Right cardiac atrium (tissue), 5 donors: ENCODE data around the gene SRSF12. TPM values are rescaled to one million over a fixed set of nuclear protein-coding genes. Genes with fewer than 3 reads are reported as not detected.

Experiments used
- ATAC-seq, 2 donors: fragments of 200-7000 bp; cut with Tn5 transposase; one replicate each; pipeline versions ENCODE4 v1.8.0 to v1.9.1; 2020; ENCODE audit warnings: moderate library complexity in 2 of 2, mild to moderate bottlenecking in 1 of 2
- DNase-seq, 3 donors: peaks; one replicate each; pipeline ENCODE4 v3.0.0-alpha.2; 2020
- H3K27ac ChIP-seq: one replicate; pipeline ENCODE4 v1.5.1; 2013; ENCODE audit warnings: mild to moderate bottlenecking, low read length, control low read depth, moderate library complexity
- H3K27me3 ChIP-seq: one replicate; pipeline ENCODE4 v1.6.1; 2013; ENCODE audit not compliant: control insufficient read depth, insufficient read depth
- H3K4me1 ChIP-seq: one replicate; pipeline ENCODE4 v1.6.1; 2013; ENCODE audit warnings: low read length; ENCODE audit not compliant: control insufficient read depth, insufficient read depth
- H3K4me3 ChIP-seq: one replicate; pipeline ENCODE4 v1.5.1; 2013; ENCODE audit warnings: low read length, control low read depth
- H3K9me3 ChIP-seq: one replicate; pipeline ENCODE4 v1.6.1; 2013; ENCODE audit warnings: low read length; ENCODE audit not compliant: control insufficient read depth
- WGBS: extraction: QIAGEN DNeasy Blood & Tissue Kit; methylation state at CpG from one replicate; pipeline ENCODE4 v1.1.7; 2013; 5-methylcytosine and 5-hydroxymethylcytosine counted together
- intact Hi-C, 4 donors: fragments of 100-400 bp; cut with DNase I; formaldehyde crosslinking; loops; one replicate each; pipeline versions ENCODE4 v1.11.0 to v1.14.0; 2022 to 2023
- polyA plus RNA-seq: library from polyadenylated mRNA; stranded (reverse); fragments of 200-250 nt; gene quantifications from one replicate; pipeline ENCODE4 v1.2.3, GENCODE V29; 2013
- total RNA-seq, 4 donors: library from RNA; stranded (reverse); fragmentation: NEBNext Ultra II Directional; extraction: Animal tissue kit (Norgen Biotek cat#: 25700); gene quantifications; one replicate each; pipeline ENCODE4 v1.2.1, GENCODE V29; 2021
- donor health status: healthy with polysubstance abuse.
- donor health status: DM: no; HTN: yes; CAD: no.
- donor health status: DM: no; HTN: no; CAD: no.
- donor health status: DM: no; HTN: yes; CAD: no; lungs with severe emphysema.
- donor health status: DM: yes; HTN: yes; CAD: no.

Gene SRSF12
- total and polyA plus RNA-seq, 5 donors, result 0.14 to 0.75 (median 0.31) TPM; not detected in 1

DNA sequence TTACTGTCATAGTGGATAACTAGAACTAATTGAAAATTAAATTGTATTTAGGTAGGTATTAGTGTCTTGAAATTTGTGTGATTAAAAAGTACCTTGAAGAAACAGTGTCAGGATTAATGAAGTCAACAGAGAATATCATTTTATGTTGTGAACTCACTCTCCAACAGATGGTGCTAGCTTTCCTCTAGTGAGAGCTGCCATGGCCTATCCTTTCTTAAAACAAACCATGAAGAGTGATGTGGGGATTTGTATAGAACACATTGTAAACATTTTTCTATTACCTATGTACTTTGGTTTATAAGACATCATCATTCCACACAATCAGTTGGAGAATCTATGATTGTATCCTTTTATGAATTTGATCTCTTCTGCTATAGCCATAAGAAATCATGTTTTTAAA, 4.8 kb upstream of the SRSF12 start:
- no peaks in the 10 kb centered on the region for H3K9me3 ChIP-seq
- no peak for DNase-seq
- intact Hi-C loops, result loop anchor here in 2 of 4 donors (2.0 to 10.0 kb wide), 2 partner anchors 114 to 122 kb away; no protein-coding TSS in a partner anchor

GRCh38 chr6:89121934-89122333, 4.1 kb upstream of the SRSF12 start:
- H3K27me3 ChIP-seq, result no peaks in the 10 kb centered on the region
- H3K4me3 ChIP-seq, result no peak overlapping the region
- no peak for DNase-seq
- WGBS, result 85% methylated on average over 1 of the region's 1 CpG
- H3K9me3 ChIP-seq, result no peaks in the 10 kb centered on the region
- H3K4me1 ChIP-seq, result no peaks in the 10 kb centered on the region
- ATAC-seq, result no peak
- H3K27ac ChIP-seq, result no peak overlapping the region
- intact Hi-C loops, result loop anchor here in 2 of 4 donors (2.0 to 10.0 kb wide), 2 partner anchors 115 to 123 kb away; no protein-coding TSS in a partner anchor

More for the DNA sequence above, 4.8 kb upstream of the SRSF12 start:
- Histone ChIP-seq H3K4me1 (no peaks in the 10 kb centered on the region), H3K27me3 (no peaks in the 10 kb centered on the region), H3K27ac (no peak overlapping the region), H3K4me3 (no peak overlapping the region)
- peak; percentile 49 to 57 for ATAC-seq

DNA sequence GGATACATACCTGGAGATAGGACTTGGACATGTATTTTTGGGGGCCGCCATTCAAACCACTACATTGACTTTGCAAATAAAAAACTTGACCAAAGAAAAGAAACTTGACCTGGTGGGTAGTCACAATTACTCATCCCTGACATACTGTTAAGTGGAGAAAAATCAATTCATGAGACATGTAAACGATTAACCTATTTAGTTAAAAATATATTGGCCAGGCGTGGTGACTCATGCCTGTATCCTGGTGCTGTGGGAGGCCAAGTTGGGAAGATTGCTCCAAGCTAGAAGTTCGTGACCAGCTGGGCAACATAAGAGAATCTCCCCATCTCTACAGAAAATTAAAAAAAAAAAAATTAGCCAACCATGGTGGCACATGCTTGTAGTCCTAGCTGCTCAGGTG, 2.5 kb upstream of the SRSF12 start:
- no peak overlapping the region for H3K27ac ChIP-seq
- H3K27me3 ChIP-seq, result no peaks in the 10 kb centered on the region
- 93% methylated on average over 4 of the region's 4 CpGs for WGBS
- H3K9me3 ChIP-seq, result no peaks in the 10 kb centered on the region
- ATAC-seq (no peak), DNase-seq (no peak)
- intact Hi-C loops, result loop anchor here in 1 of 4 donors (10.0 kb wide), 1 partner anchor 124 kb away; no protein-coding TSS in a partner anchor
- no peaks in the 10 kb centered on the region for H3K4me1 ChIP-seq
- no peak overlapping the region for H3K4me3 ChIP-seq

- Histone ChIP-seq H3K4me1 (no peaks in the 10 kb centered on the region), H3K9me3 (no peaks in the 10 kb centered on the region), H3K27ac (no peak overlapping the region), H3K27me3 (no peaks in the 10 kb centered on the region), H3K4me3 (no peak overlapping the region)
- intact Hi-C loops, result loop anchor here in 2 of 4 donors (10.0 kb wide), 1 partner anchor 134 kb away; no protein-coding TSS in a partner anchor
- ATAC-seq (no peak), DNase-seq (peak in 1 of 3 donors; percentile 23)
- WGBS, result 77% methylated on average over 8 of the region's 8 CpGs
Observed at GRCh38 chr6:89118931-89119330, 1.1 kb upstream of the SRSF12 start.

DNA sequence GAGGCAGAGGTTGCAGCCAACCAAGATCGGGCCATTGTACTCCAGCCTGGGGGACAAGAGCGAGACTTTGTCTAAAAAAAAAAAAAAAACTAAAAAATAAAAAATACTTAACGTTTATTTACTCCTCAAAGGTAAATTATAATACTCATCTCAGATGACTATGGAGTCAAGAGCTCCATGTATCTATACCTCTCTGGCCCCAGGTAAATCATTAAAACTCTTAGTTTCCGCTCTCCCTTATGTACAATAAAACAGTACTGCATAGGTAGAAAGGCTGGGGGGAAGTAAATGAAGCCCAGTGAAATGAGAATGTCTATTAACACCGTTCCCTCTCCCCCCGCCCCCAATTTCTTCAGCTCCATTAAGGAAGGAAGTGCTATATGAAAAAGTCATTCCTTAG, 1.2 kb downstream of the SRSF12 start:
- Histone ChIP-seq H3K9me3 (no peaks in the 10 kb centered on the region), H3K4me1 (no peaks in the 10 kb centered on the region), H3K4me3 (peak overlapping the region; percentile 85), H3K27me3 (no peaks in the 10 kb centered on the region), H3K27ac (no peak overlapping the region)
- 72% methylated on average over 6 of the region's 6 CpGs for WGBS
- intact Hi-C loops, result loop anchor here in 2 of 4 donors (10.0 kb wide), 1 partner anchor 132 kb away; no protein-coding TSS in a partner anchor
- DNase-seq (no peak), ATAC-seq (no peak)

DNA sequence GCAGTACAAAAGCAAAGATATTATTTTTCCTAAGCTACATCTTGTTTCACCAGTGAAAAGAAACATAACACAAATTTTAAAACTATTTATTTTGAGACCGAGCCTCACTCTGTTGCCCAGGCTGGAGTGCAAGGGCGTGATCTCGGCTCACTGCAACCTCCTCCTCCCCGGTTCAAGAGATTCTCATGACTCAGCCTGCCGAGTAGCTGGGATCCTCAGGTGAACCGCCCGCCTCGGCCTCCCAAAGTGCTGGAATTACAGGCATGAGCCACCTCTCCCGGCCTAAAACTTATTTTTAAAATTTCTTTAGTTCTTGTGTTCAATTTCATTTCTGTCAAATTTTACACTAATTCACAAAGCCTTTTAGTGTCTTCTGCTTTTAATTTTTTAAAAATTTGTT, 5.9 kb downstream of the SRSF12 start:
- H3K4me1 ChIP-seq, result no peaks in the 10 kb centered on the region
- no peak overlapping the region for H3K4me3 ChIP-seq
- intact Hi-C loops, result loop anchor here in 2 of 4 donors (10.0 kb wide), 1 partner anchor 127 kb away; no protein-coding TSS in a partner anchor
- no peaks in the 10 kb centered on the region for H3K9me3 ChIP-seq
- H3K27ac ChIP-seq, result no peak overlapping the region
- DNase-seq, result no peak
- no peaks in the 10 kb centered on the region for H3K27me3 ChIP-seq
- 95% methylated on average over 9 of the region's 9 CpGs for WGBS
- no peak for ATAC-seq

DNA sequence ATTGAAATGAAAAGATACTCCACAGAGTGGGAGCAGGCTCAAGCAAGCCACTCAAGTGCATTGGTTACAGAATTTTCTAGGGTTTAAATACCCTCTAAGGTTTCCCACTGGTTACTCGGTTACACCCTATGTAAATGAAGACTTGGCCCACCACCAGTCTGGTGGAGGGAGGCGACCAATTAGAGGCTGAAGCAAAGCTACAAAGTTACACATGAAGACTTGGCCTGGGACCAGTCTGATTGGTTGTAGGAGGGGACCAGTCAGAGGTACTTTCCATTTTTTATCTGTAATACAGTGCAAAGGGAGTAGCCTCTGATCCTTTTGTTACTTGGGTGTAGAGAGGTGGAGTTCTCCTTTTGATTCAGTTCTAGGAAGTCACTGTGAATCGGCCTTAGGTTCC, 7.6 kb downstream of the SRSF12 start:
- no peak overlapping the region for H3K4me3 ChIP-seq
- DNase-seq (no peak), ATAC-seq (no peak)
- intact Hi-C loops, result loop anchor here in 2 of 4 donors (10.0 kb wide), 1 partner anchor 125 kb away; no protein-coding TSS in a partner anchor
- 94% methylated on average over 3 of the region's 3 CpGs for WGBS
- no peaks in the 10 kb centered on the region for H3K9me3 ChIP-seq
- H3K4me1 ChIP-seq, result no peaks in the 10 kb centered on the region
- H3K27ac ChIP-seq, result no peak overlapping the region
- no peaks in the 10 kb centered on the region for H3K27me3 ChIP-seq

DNA sequence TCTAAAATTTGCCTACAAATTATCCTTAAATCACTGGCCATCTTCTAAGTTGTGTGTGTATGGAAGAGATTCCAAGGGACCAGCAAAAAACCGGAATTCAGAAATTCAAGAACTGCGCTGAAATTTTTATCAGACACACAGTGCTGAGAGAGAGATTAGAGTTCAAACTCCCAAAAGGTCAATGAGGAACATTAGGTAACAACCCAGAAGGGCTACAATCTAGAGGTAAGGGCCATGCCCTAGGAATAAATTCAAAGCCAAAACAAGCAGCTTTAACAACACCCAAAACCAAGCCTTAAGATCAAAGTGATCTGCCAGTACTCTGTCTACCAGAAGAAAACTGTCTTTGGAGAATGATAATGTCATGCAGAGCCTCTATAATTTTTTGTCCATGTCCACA, 17.8 kb downstream of the SRSF12 start:
- DNase-seq (no peak), ATAC-seq (peak in 1 of 2 donors; percentile 39)
- WGBS, result 88% methylated on average over 2 of the region's 2 CpGs
- H3K27me3 ChIP-seq, result no peaks in the 10 kb centered on the region
- no peak overlapping the region for H3K27ac ChIP-seq
- no peaks in the 10 kb centered on the region for H3K9me3 ChIP-seq
- no peak overlapping the region for H3K4me3 ChIP-seq
- H3K4me1 ChIP-seq, result no peaks in the 10 kb centered on the region
- intact Hi-C loops, result no loop called here

- Histone ChIP-seq H3K4me3 (no peak overlapping the region), H3K27ac (no peak overlapping the region), H3K4me1 (no peaks in the 10 kb centered on the region), H3K27me3 (no peaks in the 10 kb centered on the region), H3K9me3 (no peaks in the 10 kb centered on the region)
- ATAC-seq (no peak), DNase-seq (no peak)
- WGBS, result 94% methylated on average over 8 of the region's 8 CpGs
- intact Hi-C loops, result no loop called here
Observed at GRCh38 chr6:89098461-89098860, 19.4 kb downstream of the SRSF12 start.

- 57% methylated on average over 1 of the region's 1 CpG for WGBS
- H3K4me1 ChIP-seq, result no peaks in the 10 kb centered on the region
- intact Hi-C loops, result loop anchor here in 1 of 4 donors (10.0 kb wide), 1 partner anchor 123 kb away; the partner anchor contains the start of gene RNGTT
- H3K4me3 ChIP-seq, result no peak overlapping the region
- H3K27me3 ChIP-seq, result no peaks in the 10 kb centered on the region
- H3K27ac ChIP-seq, result no peak overlapping the region
- DNase-seq (no peak), ATAC-seq (no peak)
- no peaks in the 10 kb centered on the region for H3K9me3 ChIP-seq
Observed at GRCh38 chr6:89087881-89088280, 30.0 kb downstream of the SRSF12 start.

GRCh38 chr6:89085409-89086205, 32.3 kb downstream of the SRSF12 start:
- DNase-seq, result no peak
- no peaks in the 10 kb centered on the region for H3K9me3 ChIP-seq
- H3K27ac ChIP-seq, result no peak overlapping the region
- intact Hi-C loops, result loop anchor here in 1 of 4 donors (10.0 kb wide), 1 partner anchor 121 kb away; the partner anchor contains the start of gene RNGTT
- H3K27me3 ChIP-seq, result no peaks in the 10 kb centered on the region
- no peak overlapping the region for H3K4me3 ChIP-seq
- no peak for ATAC-seq
- WGBS, result 86% methylated on average over 12 of the region's 12 CpGs
- H3K4me1 ChIP-seq, result no peaks in the 10 kb centered on the region
